Measurements from ENCODE around the gene FAM118A. TPM values are rescaled to one million over a fixed set of nuclear protein-coding genes. Genes with fewer than 3 reads are reported as not detected.

FAM118A gene
- total RNA-seq, 1 experiment from 2014 or later = 37.9 TPM

DNA sequence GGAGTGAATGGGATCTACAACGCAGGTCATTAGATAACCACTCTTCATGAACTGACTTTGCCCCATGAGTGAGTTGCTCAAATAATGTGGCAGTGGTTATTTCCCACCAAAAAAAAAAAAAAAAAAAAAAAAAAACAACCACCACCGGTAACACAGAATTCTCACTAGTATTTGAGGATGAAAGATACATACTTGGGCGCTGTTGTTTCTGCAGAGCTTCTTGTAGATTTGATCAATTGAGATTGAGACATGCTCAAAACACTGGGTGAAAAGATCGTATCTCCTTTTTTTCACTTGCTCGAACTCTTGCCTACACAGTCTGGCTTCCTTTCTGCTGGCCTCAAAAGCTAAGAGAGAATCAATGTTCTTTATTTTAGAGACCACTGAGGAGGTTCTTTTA, 44.1 kb downstream of the FAM118A start:
- Histone ChIP-seq H3T11ph (ENCODE audit: low read length) (no peak overlapping the region), H3K79me2 (ENCODE audit: insufficient read depth, low read length) (no peaks in the 10 kb centered on the region), H3K27ac (ENCODE audit: insufficient read length, low read depth, low read length) (no peak overlapping the region), H3K9ac (ENCODE audit: extremely low read depth, insufficient read length, low read length) (no peak overlapping the region), H2BK120ac (ENCODE audit: low read depth, low read length, poor library complexity, severe bottlenecking) (no peak overlapping the region), H2AK5ac (ENCODE audit: insufficient read length, low read length) (no peak overlapping the region), H2AFZ (ENCODE audit: low read length) (no peak overlapping the region), H4K8ac (replicated peaks; ENCODE audit: insufficient read length, low read depth, low read length) (no peak overlapping the region), H4K5ac (ENCODE audit: insufficient read length, low read depth, low read length) (no peak overlapping the region), H3K27me3 (ENCODE audit: insufficient read depth, low read length) (no peaks in the 10 kb centered on the region), H3K4ac (ENCODE audit: low read depth, low read length) (no peak overlapping the region), H2BK5ac (ENCODE audit: insufficient read length, low read length) (no peak overlapping the region), H4K91ac (ENCODE audit: insufficient read length, low read depth, low read length) (no peak overlapping the region), H3K23ac (ENCODE audit: insufficient read length, low read depth, low read length) (no peak overlapping the region), H3K4me1 (ENCODE audit: insufficient read depth, low read length) (no peaks in the 10 kb centered on the region), H4K20me1 (ENCODE audit: control insufficient read depth, insufficient read depth, insufficient read length) (no peaks in the 10 kb centered on the region), H2BK12ac (ENCODE audit: insufficient read length, low read depth, low read length) (no peak overlapping the region), H3K4me2 (ENCODE audit: insufficient read depth, insufficient read length, low read length) (no peak overlapping the region), H2BK20ac (ENCODE audit: low read depth, low read length, poor library complexity, severe bottlenecking) (no peak overlapping the region), H3K56ac (ENCODE audit: insufficient read length, low read depth, low read length) (no peak overlapping the region), H3K18ac (ENCODE audit: insufficient read length, low read depth, low read length) (no peak overlapping the region), H2BK15ac (ENCODE audit: low read depth, low read length) (no peak overlapping the region), H3K23me2 (ENCODE audit: insufficient read length, low read depth, low read length, poor library complexity, severe bottlenecking) (no peaks in the 10 kb centered on the region), H3K9me3 (ENCODE audit: control insufficient read depth, low read depth, low read length) (no peaks in the 10 kb centered on the region), H3K79me1 (ENCODE audit: insufficient read depth, low read depth, low read length, poor library complexity, severe bottlenecking) (no peaks in the 10 kb centered on the region), H3K14ac (ENCODE audit: insufficient read depth, low read length) (no peak overlapping the region)
- H3K27me3 Mint-ChIP-seq (ENCODE audit: low read depth) = no peaks in the 10 kb centered on the region
- no peak overlapping the region for H3K4me3 Mint-ChIP-seq
- no peaks in the 10 kb centered on the region for H3K9me3 Mint-ChIP-seq
- no peaks in the 10 kb centered on the region for H3K36me3 Mint-ChIP-seq (ENCODE audit: insufficient read depth in 1 of 3, low read depth in 3 of 3)
- H3K4me1 Mint-ChIP-seq = no peaks in the 10 kb centered on the region
- no peak overlapping the region for H3K27ac Mint-ChIP-seq
- WGBS (ENCODE audit: extremely low coverage, insufficient read length, low lambda C conversion rate) = no CpG with 5 or more reads among the region's 5 CpGs
- DNase-seq = no peak
- TF ChIP-seq CTCF (conservative IDR thresholded peaks at IDR 0.05) = no peak
